ENCODE data around the gene EPHB4.

DNA sequence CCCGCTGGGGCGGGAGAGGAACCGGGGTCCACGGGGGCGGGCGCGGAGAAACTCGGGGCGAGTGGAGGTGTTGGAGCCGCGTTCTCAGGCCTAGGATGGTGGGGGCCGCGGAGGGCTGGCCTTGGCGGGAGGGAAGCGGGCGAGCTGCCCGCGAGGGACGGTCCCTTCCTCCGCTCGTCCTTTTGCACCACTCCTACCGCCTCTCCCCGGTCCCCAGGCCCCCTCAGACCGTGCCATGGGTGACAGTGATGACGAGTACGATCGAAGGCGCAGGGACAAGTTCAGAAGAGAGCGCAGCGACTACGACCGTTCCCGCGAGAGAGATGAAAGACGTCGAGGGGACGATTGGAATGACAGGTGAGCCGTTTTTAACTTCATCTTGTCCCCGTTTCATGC lies 48.0 kb upstream of the EPHB4 start:
- no peak for TF ChIP-seq POLR2A (IDR thresholded peaks at IDR 0.05; ENCODE audit: low read length)
- no peak for TF ChIP-seq GATA1 (IDR thresholded peaks at IDR 0.05; ENCODE audit: low read depth, low read length)

All from erythroblast (primary cell).